Neutrophil (primary cell): Measurements from ENCODE around the gene TIMP2.

Experiments used
- H3K27ac ChIP-seq: fragments of 200-600 bp; sonication (generic); 2 replicates; pipeline ENCODE4 v1.5.1; 2016; ENCODE audit warnings: mild to moderate bottlenecking, moderate library complexity
- H3K27me3 ChIP-seq: fragments of 200-600 bp; sonication (generic); 2 replicates; pipeline ENCODE4 v1.6.0; 2016; ENCODE audit warnings: mild to moderate bottlenecking
- H3K36me3 ChIP-seq: fragments of 200-600 bp; sonication (generic); 2 replicates; pipeline ENCODE4 v1.5.1; 2017
- H3K4me1 ChIP-seq, 2 experiments: fragments of 200-600 bp in 1 of 2; sonication (generic) in 1 of 2; 1 replicate in 1 of 2; 2 replicates in 1 of 2; pipeline versions ENCODE4 v1.5.1 to v1.6.1; 2013 to 2016; ENCODE audit warnings: low read depth in 1 of 2, low read length in 1 of 2, mild to moderate bottlenecking in 1 of 2, moderate library complexity in 1 of 2; ENCODE audit not compliant: control insufficient read depth in 1 of 2, insufficient read depth in 1 of 2
- H3K4me3 ChIP-seq, 2 experiments: fragments of 200-600 bp in 1 of 2; sonication (generic) in 1 of 2; 1 replicate in 1 of 2; 2 replicates in 1 of 2; pipeline ENCODE4 v1.5.1; 2013 to 2016; ENCODE audit warnings: low read depth in 1 of 2, low read length in 1 of 2, mild to moderate bottlenecking in 1 of 2, moderate library complexity in 1 of 2
- H3K9me3 ChIP-seq: fragments of 200-600 bp; sonication (generic); 2 replicates; pipeline ENCODE4 v1.5.1; 2016
- TF ChIP-seq, protein P1 (sequence below): fragments of 200-600 bp; sonication (generic); IDR thresholded peaks from 2 replicates; pipeline ENCODE4 v1.5.1; 2016; ENCODE audit warnings: antibody characterized with exemption

TIMP2 gene

DNA sequence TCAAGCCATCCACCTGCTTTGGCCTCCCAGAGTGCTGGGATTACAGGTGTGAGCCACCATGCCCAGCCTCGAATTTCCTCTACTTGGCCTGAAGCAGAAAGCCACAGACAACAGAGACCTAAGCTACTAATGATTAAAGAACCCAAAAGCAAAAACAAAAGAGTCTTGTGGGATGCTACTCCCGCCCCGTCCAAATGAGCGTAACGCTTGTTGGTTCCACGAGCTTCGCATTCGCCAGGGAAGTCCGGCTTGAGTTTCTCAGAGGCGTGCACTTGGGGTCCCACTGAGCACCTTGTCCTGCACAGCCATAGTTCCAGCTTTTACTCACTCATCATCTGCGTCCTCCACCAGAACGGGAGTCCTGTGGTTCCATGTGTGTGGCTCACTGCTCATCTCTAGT lies 38.2 kb downstream of the TIMP2 start:
- Histone ChIP-seq H3K36me3 (peaks cover 9% of the 10 kb centered on the region), H3K27ac (peak overlapping the region; percentile 93), H3K9me3 (no peaks in the 10 kb centered on the region), H3K4me1 (peaks cover 100% of the 10 kb centered on the region in 2 experiments), H3K4me3 (no peak overlapping the region), H3K27me3 (no peaks in the 10 kb centered on the region)
- TF ChIP-seq, protein P1, sequence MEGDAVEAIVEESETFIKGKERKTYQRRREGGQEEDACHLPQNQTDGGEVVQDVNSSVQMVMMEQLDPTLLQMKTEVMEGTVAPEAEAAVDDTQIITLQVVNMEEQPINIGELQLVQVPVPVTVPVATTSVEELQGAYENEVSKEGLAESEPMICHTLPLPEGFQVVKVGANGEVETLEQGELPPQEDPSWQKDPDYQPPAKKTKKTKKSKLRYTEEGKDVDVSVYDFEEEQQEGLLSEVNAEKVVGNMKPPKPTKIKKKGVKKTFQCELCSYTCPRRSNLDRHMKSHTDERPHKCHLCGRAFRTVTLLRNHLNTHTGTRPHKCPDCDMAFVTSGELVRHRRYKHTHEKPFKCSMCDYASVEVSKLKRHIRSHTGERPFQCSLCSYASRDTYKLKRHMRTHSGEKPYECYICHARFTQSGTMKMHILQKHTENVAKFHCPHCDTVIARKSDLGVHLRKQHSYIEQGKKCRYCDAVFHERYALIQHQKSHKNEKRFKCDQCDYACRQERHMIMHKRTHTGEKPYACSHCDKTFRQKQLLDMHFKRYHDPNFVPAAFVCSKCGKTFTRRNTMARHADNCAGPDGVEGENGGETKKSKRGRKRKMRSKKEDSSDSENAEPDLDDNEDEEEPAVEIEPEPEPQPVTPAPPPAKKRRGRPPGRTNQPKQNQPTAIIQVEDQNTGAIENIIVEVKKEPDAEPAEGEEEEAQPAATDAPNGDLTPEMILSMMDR: no peak

DNA sequence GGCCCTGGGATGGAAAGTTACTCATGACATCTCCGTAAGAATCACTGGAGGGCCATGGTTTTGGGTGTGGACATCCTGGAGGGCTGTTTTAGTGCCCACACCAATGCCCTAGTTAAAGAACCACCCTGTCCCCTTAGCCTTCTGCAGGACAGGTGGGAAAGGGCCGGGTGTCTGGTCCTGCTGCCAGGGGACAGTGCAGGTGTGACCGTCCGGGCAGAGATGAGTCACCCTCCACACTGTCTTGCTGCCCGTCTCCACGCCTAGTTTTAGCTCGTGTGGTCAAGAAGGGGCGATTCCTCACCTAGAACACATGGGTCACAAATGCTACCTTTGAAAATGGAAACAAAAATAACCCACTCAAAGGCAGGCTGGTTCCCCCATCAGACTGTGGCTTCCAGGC lies 39.2 kb downstream of the TIMP2 start:
- Histone ChIP-seq H3K9me3 (no peaks in the 10 kb centered on the region), H3K36me3 (peaks cover 12% of the 10 kb centered on the region), H3K4me1 (peaks cover 100% of the 10 kb centered on the region in 2 experiments), H3K4me3 (no peak overlapping the region), H3K27ac (peak overlapping the region; percentile 93), H3K27me3 (no peaks in the 10 kb centered on the region)
- TF ChIP-seq, protein P1: no peak

DNA sequence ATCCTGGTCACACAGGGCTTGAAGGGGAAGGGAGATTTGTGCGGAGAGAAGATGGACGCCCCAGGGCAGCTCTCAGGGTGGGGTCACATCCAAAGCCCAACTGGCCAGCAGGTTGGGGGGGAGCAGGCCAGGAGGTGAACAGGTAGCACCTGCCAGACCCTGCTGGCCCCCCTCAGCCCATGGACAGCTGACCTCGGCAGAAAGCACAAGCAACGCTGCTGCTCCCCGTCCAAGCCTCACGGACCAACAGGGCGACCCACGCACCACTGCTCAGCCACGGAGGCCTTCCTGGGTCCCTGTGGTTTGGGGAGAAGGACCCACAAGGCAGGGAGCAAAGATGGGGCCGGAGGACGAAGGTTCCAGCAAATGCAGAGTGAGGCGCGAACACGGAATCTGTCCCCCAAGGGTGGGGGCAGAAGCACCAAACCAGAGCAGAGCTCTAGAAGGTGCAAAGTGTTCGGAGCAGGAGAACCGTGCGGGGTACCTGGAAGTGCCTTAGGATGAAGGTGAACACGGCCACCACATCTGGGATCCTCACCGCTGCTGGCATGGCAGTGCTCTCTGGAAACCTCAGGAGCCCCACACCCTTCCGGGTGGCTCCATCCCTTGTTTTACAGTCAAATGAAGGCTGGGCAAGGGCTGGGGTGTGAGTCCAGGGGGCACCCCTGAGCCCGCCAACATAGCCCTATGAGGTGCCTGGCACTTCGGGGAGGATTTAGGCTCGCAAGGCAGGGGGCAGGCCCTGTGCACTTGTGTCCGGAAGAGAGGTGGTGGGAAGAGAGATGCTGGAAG lies 40.1 kb downstream of the TIMP2 start:
- Histone ChIP-seq H3K4me1 (peaks cover 100% of the 10 kb centered on the region in 2 experiments), H3K27me3 (no peaks in the 10 kb centered on the region), H3K9me3 (no peaks in the 10 kb centered on the region), H3K27ac (peak overlapping the region; percentile 93), H3K4me3 (peak overlapping the region; percentile 58 to 63), H3K36me3 (peaks cover 14% of the 10 kb centered on the region)
- TF ChIP-seq, protein P1: no peak

DNA sequence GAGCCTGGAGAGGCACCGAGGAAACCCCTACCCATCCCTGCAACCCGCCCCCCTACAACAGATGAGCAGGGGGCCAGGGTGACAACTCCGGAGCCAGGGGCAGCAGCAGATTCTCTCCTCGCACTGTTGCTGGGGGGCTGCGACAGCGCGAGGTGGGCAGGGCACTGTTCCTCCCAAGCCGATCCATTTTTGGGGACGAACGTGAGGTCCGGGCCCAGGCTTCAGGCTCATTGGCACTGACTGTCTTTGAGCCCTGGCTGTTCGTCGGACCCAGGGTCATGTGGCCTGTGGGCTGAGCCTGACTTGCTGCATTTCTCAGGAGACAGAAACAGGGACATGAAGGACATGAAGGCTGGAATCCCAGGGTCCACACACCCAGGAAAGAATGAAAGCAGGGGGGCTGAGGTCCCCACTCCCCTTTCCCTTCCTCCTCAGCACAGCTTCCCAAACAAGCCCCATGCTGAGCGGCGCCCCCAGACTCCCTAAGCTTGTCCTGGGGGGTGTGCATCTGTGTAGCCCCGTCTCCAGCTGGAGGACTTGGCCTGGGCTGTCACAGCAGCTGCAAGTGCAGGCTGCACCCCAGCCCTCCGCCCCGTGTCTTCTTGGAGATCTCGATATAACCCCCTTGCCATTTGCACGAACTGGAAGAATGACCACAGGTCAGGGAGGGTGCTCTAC lies 40.9 kb downstream of the TIMP2 start:
- Histone ChIP-seq H3K9me3 (no peaks in the 10 kb centered on the region), H3K4me3 (peak overlapping the region; percentile 58 to 63), H3K27me3 (no peaks in the 10 kb centered on the region), H3K36me3 (peaks cover 14% of the 10 kb centered on the region), H3K27ac (peak overlapping the region; percentile 93), H3K4me1 (peaks cover 100% of the 10 kb centered on the region in 2 experiments)
- TF ChIP-seq, protein P1: no peak

DNA sequence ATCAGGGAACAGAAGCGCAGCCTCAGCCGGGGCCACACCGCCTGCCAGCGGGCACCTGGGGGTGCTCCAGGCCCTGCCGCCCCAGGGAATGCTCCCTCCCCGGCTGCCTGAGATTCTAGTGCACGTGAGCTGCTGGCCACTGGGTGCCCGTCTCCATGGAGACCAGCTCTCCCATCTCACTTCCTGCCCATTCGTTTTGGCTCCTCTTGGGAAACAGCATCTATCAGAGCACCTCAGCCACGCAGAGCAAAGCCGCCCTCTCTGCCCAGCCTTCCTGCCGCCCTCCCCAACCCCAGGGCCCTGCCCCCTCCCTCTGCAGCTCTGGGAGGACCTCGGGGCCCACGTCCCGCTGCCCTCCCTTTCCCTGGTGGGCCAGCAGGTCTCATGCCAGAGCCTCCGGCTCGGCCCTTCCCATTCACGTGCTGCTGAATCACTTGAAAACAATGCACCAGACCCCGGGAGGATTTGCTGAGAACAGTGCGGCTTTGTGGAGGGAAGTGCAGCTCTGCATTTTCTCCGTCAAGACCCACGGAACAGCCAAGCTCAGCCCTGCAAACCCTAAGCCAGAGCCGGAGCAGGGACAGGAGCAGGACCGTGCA lies 41.6 kb downstream of the TIMP2 start:
- Histone ChIP-seq H3K4me1 (peaks cover 100% of the 10 kb centered on the region in 2 experiments), H3K9me3 (no peaks in the 10 kb centered on the region), H3K27me3 (no peaks in the 10 kb centered on the region), H3K27ac (peak overlapping the region; percentile 93), H3K36me3 (peaks cover 14% of the 10 kb centered on the region), H3K4me3 (peak overlapping the region; percentile 58 to 63)
- TF ChIP-seq, protein P1: peak; percentile 31
